Prostate gland (tissue), 2 donors: ENCODE data around the gene WHRN. TPM values are rescaled to one million over a fixed set of nuclear protein-coding genes. Genes with fewer than 3 reads are reported as not detected.

Source experiments
- DNase-seq: peaks from one replicate; pipeline ENCODE4 v3.0.0-alpha.2; 2019; ENCODE audit warnings: low spot score
- H3K27ac ChIP-seq, 2 donors: fragments of 200-600 bp; sonication (generic); 2 replicates each; pipeline ENCODE4 v1.5.1; 2017 to 2019
- H3K27me3 ChIP-seq: fragments of 200-600 bp; sonication (generic); replicated peaks from 2 replicates; pipeline ENCODE4 v1.5.1; 2019; ENCODE audit not compliant: insufficient read depth
- H3K36me3 ChIP-seq, 2 donors: fragments of 200-600 bp; sonication (generic); 1 replicate in 1 of 2; 2 replicates in 1 of 2; pipeline versions ENCODE4 v1.5.1 to v1.8.1; 2017 to 2019
- H3K4me1 ChIP-seq: fragments of 200-600 bp; sonication (generic); replicated peaks from 2 replicates; pipeline ENCODE4 v1.5.1; 2019
- H3K4me3 ChIP-seq, 2 donors: fragments of 200-600 bp; sonication (generic); 2 replicates each; pipeline ENCODE4 v1.5.1; 2017 to 2019
- H3K9me3 ChIP-seq: fragments of 200-600 bp; sonication (generic); 2 replicates; pipeline ENCODE4 v1.5.1; 2017
- POLR2A ChIP-seq: fragments of 450-650 bp; IDR thresholded peaks from one replicate; pipeline ENCODE4 v1.6.1; 2016; ENCODE audit warnings: antibody characterized with exemption, mild to moderate bottlenecking
- POLR2AphosphoS5 ChIP-seq: sonication (generic); formaldehyde crosslinking; IDR thresholded peaks from one replicate; pipeline ENCODE4 v1.6.1; 2017; ENCODE audit warnings: antibody characterized with exemption
- WGBS: methylation state at CpG from one replicate; pipeline ENCODE4 v1.1.5; 2018; 5-methylcytosine and 5-hydroxymethylcytosine counted together
- intact Hi-C: fragments of 100-400 bp; cut with DNase I; formaldehyde crosslinking; loops from one replicate; pipeline ENCODE4 v1.14.2; 2022
- total RNA-seq, 2 donors: library from RNA; depleted of rRNA; stranded (reverse); fragments of >200 nt; gene quantifications; one replicate each; pipeline ENCODE4 v1.1.0, GENCODE V29; 2016
- TF ChIP-seq, protein P1 (sequence below), 4 experiments: fragments of 200-600 bp in 2 of 4; fragments of 450-650 bp in 2 of 4; sonication (generic) in 2 of 4; IDR thresholded peaks; 1 replicate in 3 of 4; 2 replicates in 1 of 4; pipeline ENCODE4 v1.5.1; 2016 to 2019; ENCODE audit warnings: antibody characterized with exemption in 4 of 4, mild to moderate bottlenecking in 2 of 4, moderate library complexity in 2 of 4

Gene WHRN
- total RNA-seq, 2 donors from 2014 or later, result 13.8 to 102 TPM

DNA sequence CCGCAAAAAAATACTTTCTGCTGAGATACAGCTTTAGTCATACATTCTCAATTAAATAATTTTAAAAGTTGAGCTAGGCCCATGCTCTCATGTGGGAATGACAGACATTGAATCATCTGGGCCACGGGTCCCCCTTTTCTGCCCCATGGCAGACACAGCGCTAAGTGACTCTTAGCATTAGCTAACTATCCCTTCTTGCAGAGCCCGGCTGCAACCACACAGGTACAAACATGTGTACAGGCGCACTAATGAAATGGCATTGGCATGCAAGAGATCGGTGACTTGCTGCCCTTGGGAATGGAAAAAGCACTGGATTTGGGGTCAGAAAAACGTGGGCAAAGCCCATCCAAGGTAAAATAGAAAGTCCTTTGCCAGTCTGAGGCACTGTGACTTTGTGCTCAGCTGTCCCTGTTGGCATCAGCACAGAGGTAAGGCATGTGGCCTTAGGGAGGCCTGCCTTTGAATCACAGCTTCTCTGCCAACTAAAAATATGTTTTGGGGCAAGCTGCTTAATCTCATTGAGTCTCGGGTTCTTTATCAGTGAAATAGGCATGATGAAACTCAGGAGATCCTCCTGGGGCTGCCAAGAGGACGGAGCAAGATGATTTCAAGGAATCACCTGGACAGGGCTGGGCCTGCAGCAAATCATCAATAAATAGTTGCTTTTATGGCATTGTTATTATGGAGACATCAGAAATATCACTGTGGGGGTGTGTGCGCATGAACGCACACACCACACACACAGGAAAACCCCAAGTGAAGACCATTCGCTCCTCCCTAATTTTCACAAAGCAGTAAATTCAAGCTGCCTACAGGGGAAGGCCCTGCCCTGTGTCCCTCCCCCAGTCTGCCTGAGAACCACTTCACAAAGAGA is 54.2 kb downstream of the WHRN start:
- H3K36me3 ChIP-seq, result no peaks in the 10 kb centered on the region
- no peaks in the 10 kb centered on the region for H3K27me3 ChIP-seq
- TF ChIP-seq POLR2AphosphoS5 (no peak), POLR2A (no peak)
- TF ChIP-seq, protein P1, sequence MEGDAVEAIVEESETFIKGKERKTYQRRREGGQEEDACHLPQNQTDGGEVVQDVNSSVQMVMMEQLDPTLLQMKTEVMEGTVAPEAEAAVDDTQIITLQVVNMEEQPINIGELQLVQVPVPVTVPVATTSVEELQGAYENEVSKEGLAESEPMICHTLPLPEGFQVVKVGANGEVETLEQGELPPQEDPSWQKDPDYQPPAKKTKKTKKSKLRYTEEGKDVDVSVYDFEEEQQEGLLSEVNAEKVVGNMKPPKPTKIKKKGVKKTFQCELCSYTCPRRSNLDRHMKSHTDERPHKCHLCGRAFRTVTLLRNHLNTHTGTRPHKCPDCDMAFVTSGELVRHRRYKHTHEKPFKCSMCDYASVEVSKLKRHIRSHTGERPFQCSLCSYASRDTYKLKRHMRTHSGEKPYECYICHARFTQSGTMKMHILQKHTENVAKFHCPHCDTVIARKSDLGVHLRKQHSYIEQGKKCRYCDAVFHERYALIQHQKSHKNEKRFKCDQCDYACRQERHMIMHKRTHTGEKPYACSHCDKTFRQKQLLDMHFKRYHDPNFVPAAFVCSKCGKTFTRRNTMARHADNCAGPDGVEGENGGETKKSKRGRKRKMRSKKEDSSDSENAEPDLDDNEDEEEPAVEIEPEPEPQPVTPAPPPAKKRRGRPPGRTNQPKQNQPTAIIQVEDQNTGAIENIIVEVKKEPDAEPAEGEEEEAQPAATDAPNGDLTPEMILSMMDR (IDR thresholded peaks at IDR 0.05), result no peak
- 67% methylated on average over 12 of the region's 12 CpGs for WGBS
- no peaks in the 10 kb centered on the region for H3K4me1 ChIP-seq
- DNase-seq, result no peak
- H3K4me3 ChIP-seq, result no peak overlapping the region
- H3K27ac ChIP-seq, result no peak overlapping the region
- H3K9me3 ChIP-seq, result no peaks in the 10 kb centered on the region
- intact Hi-C loops, result no loop called here

DNA sequence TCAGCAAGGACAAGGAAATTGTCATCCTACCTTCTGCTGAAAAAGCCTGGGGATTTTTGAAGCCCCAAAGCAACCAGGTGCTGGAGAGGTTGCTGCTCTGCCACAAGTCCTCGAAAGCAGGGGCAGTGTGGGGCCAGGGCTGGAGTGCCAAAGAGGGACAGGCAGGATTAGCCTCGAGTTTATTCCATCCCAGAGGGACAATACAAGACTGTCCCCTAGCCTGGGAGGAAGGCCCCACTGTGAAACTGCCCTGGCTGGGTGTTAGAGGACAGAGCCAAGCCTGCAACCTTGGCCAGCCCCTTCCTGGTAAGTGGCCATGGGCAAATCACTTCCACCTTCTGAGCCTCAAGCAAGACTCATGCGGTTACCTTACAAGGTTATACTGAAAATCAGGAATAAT is 55.1 kb downstream of the WHRN start:
- Histone ChIP-seq H3K27ac (no peak overlapping the region), H3K9me3 (no peaks in the 10 kb centered on the region), H3K4me1 (no peaks in the 10 kb centered on the region), H3K27me3 (no peaks in the 10 kb centered on the region), H3K4me3 (no peak overlapping the region), H3K36me3 (no peaks in the 10 kb centered on the region)
- 66% methylated on average over 3 of the region's 3 CpGs for whole genome bisulfite sequencing
- intact Hi-C loops, result no loop called here
- TF ChIP-seq, protein P1 (IDR thresholded peaks at IDR 0.05), result no peak
- no peak for TF ChIP-seq POLR2AphosphoS5
- no peak for TF ChIP-seq POLR2A
- DNase-seq, result no peak

DNA sequence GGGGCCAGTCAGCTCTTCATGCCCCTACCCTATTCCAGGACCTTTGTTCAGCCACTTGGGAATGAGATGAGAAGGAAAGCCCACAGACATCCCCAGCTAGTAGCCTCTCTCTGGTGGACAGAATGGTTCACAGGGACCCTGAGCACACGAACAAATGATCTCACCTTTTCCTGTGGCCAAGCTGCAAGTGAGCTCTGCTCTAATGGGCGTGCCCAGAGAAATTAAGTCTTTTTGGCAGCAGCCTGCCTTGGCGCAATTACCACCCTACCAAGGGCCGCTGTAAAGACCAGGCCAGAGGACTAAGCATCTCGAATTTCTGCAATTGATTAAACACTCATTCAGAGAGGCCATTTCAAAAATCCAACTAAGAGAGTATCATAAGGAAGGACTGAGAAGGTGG is 56.0 kb downstream of the WHRN start:
- H3K27me3 ChIP-seq, result no peaks in the 10 kb centered on the region
- DNase-seq, result no peak

DNA sequence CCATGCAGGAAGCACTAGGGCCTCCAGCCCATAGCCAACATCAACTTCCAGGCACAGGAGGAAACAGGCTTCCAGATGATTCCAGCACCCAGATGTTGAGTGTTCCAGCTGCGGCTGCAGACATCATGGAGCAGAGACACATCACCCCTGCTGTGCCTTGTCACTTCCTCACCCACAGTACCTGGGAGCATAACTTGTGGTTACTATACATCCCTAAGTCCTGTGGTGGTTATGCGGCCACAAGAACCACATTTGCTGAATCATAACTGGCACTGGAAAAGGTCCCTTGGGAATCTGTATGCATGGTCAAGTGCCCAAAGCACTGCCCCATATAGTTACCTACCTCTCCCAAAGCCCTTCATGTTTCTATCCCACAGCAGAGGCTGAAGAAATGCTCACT is 56.6 kb downstream of the WHRN start:
- Histone ChIP-seq H3K27me3 (no peaks in the 10 kb centered on the region), H3K4me3 (no peak overlapping the region), H3K36me3 (no peaks in the 10 kb centered on the region), H3K9me3 (no peaks in the 10 kb centered on the region), H3K27ac (no peak overlapping the region), H3K4me1 (no peaks in the 10 kb centered on the region)
- WGBS, result 75% methylated on average over 2 of the region's 2 CpGs
- no peak for DNase-seq
- no peak for TF ChIP-seq POLR2A
- TF ChIP-seq, protein P1 (IDR thresholded peaks at IDR 0.05), result no peak
- TF ChIP-seq POLR2AphosphoS5, result no peak
- intact Hi-C loops, result no loop called here

More for the DNA sequence above, 56.0 kb downstream of the WHRN start:
- no peaks in the 10 kb centered on the region for H3K36me3 ChIP-seq
- 60% methylated on average over 5 of the region's 5 CpGs for WGBS
- H3K9me3 ChIP-seq, result no peaks in the 10 kb centered on the region
- H3K4me3 ChIP-seq, result no peak overlapping the region
- H3K4me1 ChIP-seq, result no peaks in the 10 kb centered on the region
- intact Hi-C loops, result no loop called here
- no peak overlapping the region for H3K27ac ChIP-seq
- TF ChIP-seq, protein P1 (IDR thresholded peaks at IDR 0.05), result no peak
- no peak for TF ChIP-seq POLR2A
- no peak for TF ChIP-seq POLR2AphosphoS5
